HEK293 (cell line): Measurements from ENCODE around the gene TCAP.
A peak's percentile ranks its signal among the peaks of the same experiment; 100 is the strongest.

Experiments
- BCL11A ChIP-seq: fragments of 450-650 bp; formaldehyde crosslinking; IDR thresholded peaks from 2 replicates; pipeline ENCODE4 v1.5.1; 2016; ENCODE audit warnings: low read depth, missing biosample characterization, missing genetic modification characterization
- EGR2 ChIP-seq: fragments of 450-650 bp; formaldehyde crosslinking; IDR thresholded peaks from 2 replicates; pipeline ENCODE4 v1.5.1; 2016; ENCODE audit warnings: low read depth, missing biosample characterization, missing genetic modification characterization
- HIC1 ChIP-seq: fragments of 450-650 bp; formaldehyde crosslinking; IDR thresholded peaks from 2 replicates; pipeline ENCODE4 v1.5.1; 2016; ENCODE audit warnings: missing biosample characterization, missing genetic modification characterization
- OSR2 ChIP-seq: fragments of 450-650 bp; formaldehyde crosslinking; IDR thresholded peaks from 2 replicates; pipeline ENCODE4 v1.5.1; 2016; ENCODE audit warnings: missing biosample characterization, missing genetic modification characterization
- REST ChIP-seq: fragments of 450-650 bp; formaldehyde crosslinking; IDR thresholded peaks from 2 replicates; pipeline ENCODE4 v1.5.1; 2016; ENCODE audit warnings: missing biosample characterization, missing genetic modification characterization
- SP2 ChIP-seq: fragments of 450-650 bp; formaldehyde crosslinking; IDR thresholded peaks from 2 replicates; pipeline ENCODE4 v1.5.1; 2016; ENCODE audit warnings: missing biosample characterization, missing genetic modification characterization
- ZBTB17 ChIP-seq: fragments of 450-650 bp; formaldehyde crosslinking; IDR thresholded peaks from 2 replicates; pipeline ENCODE4 v1.5.1; 2016; ENCODE audit warnings: missing biosample characterization, missing genetic modification characterization
- ZNF10 ChIP-seq: fragments of 450-650 bp; formaldehyde crosslinking; IDR thresholded peaks from 2 replicates; pipeline ENCODE4 v1.5.1; 2017; ENCODE audit warnings: missing biosample characterization, missing genetic modification characterization
- ZNF169 ChIP-seq: fragments of 450-650 bp; formaldehyde crosslinking; IDR thresholded peaks from 2 replicates; pipeline ENCODE4 v1.5.1; 2016; ENCODE audit warnings: missing biosample characterization, missing genetic modification characterization
- ZNF184 ChIP-seq: fragments of 450-650 bp; IDR thresholded peaks from 2 replicates; pipeline ENCODE4 v1.5.1; 2018; ENCODE audit warnings: missing biosample characterization, mild to moderate bottlenecking, missing genetic modification characterization
- ZNF248 ChIP-seq: fragments of 450-650 bp; formaldehyde crosslinking; IDR thresholded peaks from 2 replicates; pipeline ENCODE4 v1.5.1; 2017; ENCODE audit warnings: missing biosample characterization, missing genetic modification characterization
- ZNF341 ChIP-seq: fragments of 450-650 bp; formaldehyde crosslinking; IDR thresholded peaks from 2 replicates; pipeline ENCODE4; 2016; ENCODE audit warnings: low read depth, missing biosample characterization, missing genetic modification characterization
- ZNF416 ChIP-seq: fragments of 450-650 bp; formaldehyde crosslinking; IDR thresholded peaks from 2 replicates; pipeline ENCODE4 v1.5.1; 2016; ENCODE audit warnings: missing biosample characterization, missing genetic modification characterization
- ZNF580 ChIP-seq: fragments of 450-650 bp; formaldehyde crosslinking; IDR thresholded peaks from 2 replicates; pipeline ENCODE4 v1.5.1; 2016; ENCODE audit warnings: missing biosample characterization, missing genetic modification characterization
- ZNF677 ChIP-seq: fragments of 450-650 bp; IDR thresholded peaks from 2 replicates; pipeline ENCODE4 v1.5.0; 2018; ENCODE audit warnings: missing biosample characterization, mild to moderate bottlenecking, missing genetic modification characterization, moderate library complexity
- ZNF777 ChIP-seq: fragments of 450-650 bp; formaldehyde crosslinking; IDR thresholded peaks from 2 replicates; pipeline ENCODE4 v1.5.1; 2017; ENCODE audit warnings: missing biosample characterization, missing genetic modification characterization, borderline replicate concordance
- ZNF843 ChIP-seq: fragments of 450-650 bp; formaldehyde crosslinking; IDR thresholded peaks from 2 replicates; pipeline ENCODE4 v1.5.1; 2016; ENCODE audit warnings: missing biosample characterization, missing genetic modification characterization
- TF ChIP-seq, protein P1 (sequence below): fragments of 450-650 bp; formaldehyde crosslinking; conservative IDR thresholded peaks from 2 replicates; pipeline ENCODE4 v1.5.1; 2016; ENCODE audit warnings: low read depth, missing biosample characterization, missing genetic modification characterization
- TF ChIP-seq, protein P2 (sequence below): fragments of 450-650 bp; formaldehyde crosslinking; IDR thresholded peaks from 2 replicates; pipeline ENCODE4 v1.5.1; 2017; ENCODE audit warnings: missing biosample characterization, missing genetic modification characterization

The TCAP gene

DNA sequence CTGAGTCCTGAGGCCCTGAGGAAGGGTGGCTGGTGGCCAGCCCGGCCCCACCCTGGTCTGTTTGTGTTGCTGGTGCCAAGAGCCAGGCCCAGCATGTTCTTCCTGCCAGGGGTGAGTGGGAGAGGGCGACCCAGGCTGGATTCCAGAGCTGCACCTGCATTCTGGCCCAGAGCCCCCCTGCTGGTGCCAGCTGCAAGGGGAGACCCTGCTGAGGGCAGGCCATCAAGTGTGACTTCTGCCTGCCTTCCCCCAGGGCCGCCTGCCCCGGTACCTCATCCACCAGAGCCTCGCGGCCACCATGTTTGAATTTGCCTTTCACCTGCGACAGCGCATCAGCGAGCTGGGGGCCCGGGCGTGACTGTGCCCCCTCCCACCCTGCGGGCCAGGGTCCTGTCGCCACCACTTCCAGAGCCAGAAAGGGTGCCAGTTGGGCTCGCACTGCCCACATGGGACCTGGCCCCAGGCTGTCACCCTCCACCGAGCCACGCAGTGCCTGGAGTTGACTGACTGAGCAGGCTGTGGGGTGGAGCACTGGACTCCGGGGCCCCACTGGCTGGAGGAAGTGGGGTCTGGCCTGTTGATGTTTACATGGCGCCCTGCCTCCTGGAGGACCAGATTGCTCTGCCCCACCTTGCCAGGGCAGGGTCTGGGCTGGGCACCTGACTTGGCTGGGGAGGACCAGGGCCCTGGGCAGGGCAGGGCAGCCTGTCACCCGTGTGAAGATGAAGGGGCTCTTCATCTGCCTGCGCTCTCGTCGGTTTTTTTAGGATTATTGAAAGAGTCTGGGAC, 2.4 kb upstream of the TCAP start (continued):
- TF ChIP-seq ZNF580 (tag by site-specific recombination): no peak
- TF ChIP-seq BCL11A: no peak
- no peak for TF ChIP-seq ZNF184 (tag by site-specific recombination)
- no peak for TF ChIP-seq ZNF169 (tag by site-specific recombination)
- no peak for TF ChIP-seq ZNF843
- no peak for TF ChIP-seq ZBTB17
- 0 out of 2 replicates have a peak, but pooled peaks have one; percentile 52 for TF ChIP-seq HIC1
- TF ChIP-seq ZNF248: no peak
- TF ChIP-seq EGR2 (tag by site-specific recombination): no peak
- TF ChIP-seq, protein P1, sequence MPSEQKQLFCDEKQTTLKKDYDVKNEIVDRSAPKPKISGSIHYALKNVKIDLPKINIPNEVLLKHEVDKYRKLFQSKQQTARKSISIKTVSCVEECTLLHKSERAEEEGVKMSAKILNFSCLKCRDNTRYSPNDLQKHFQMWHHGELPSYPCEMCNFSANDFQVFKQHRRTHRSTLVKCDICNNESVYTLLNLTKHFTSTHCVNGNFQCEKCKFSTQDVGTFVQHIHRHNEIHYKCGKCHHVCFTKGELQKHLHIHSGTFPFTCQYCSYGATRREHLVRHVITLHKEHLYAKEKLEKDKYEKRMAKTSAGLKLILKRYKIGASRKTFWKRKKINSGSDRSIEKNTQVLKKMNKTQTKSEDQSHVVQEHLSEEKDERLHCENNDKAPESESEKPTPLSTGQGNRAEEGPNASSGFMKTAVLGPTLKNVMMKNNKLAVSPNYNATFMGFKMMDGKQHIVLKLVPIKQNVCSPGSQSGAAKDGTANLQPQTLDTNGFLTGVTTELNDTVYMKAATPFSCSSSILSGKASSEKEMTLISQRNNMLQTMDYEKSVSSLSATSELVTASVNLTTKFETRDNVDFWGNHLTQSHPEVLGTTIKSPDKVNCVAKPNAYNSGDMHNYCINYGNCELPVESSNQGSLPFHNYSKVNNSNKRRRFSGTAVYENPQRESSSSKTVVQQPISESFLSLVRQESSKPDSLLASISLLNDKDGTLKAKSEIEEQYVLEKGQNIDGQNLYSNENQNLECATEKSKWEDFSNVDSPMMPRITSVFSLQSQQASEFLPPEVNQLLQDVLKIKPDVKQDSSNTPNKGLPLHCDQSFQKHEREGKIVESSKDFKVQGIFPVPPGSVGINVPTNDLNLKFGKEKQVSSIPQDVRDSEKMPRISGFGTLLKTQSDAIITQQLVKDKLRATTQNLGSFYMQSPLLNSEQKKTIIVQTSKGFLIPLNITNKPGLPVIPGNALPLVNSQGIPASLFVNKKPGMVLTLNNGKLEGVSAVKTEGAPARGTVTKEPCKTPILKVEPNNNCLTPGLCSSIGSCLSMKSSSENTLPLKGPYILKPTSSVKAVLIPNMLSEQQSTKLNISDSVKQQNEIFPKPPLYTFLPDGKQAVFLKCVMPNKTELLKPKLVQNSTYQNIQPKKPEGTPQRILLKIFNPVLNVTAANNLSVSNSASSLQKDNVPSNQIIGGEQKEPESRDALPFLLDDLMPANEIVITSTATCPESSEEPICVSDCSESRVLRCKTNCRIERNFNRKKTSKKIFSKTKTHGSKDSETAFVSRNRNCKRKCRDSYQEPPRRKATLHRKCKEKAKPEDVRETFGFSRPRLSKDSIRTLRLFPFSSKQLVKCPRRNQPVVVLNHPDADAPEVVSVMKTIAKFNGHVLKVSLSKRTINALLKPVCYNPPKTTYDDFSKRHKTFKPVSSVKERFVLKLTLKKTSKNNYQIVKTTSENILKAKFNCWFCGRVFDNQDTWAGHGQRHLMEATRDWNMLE (tag by site-specific recombination): no peak
- TF ChIP-seq OSR2 (tag by site-specific recombination): no peak
- no peak for TF ChIP-seq ZNF416 (tag by site-specific recombination)
- no peak for TF ChIP-seq SP2
- TF ChIP-seq REST (tag by site-specific recombination): no peak
- no peak for TF ChIP-seq ZNF677
- TF ChIP-seq ZNF10: no peak
- TF ChIP-seq ZNF341: no peak
- TF ChIP-seq, protein P2, sequence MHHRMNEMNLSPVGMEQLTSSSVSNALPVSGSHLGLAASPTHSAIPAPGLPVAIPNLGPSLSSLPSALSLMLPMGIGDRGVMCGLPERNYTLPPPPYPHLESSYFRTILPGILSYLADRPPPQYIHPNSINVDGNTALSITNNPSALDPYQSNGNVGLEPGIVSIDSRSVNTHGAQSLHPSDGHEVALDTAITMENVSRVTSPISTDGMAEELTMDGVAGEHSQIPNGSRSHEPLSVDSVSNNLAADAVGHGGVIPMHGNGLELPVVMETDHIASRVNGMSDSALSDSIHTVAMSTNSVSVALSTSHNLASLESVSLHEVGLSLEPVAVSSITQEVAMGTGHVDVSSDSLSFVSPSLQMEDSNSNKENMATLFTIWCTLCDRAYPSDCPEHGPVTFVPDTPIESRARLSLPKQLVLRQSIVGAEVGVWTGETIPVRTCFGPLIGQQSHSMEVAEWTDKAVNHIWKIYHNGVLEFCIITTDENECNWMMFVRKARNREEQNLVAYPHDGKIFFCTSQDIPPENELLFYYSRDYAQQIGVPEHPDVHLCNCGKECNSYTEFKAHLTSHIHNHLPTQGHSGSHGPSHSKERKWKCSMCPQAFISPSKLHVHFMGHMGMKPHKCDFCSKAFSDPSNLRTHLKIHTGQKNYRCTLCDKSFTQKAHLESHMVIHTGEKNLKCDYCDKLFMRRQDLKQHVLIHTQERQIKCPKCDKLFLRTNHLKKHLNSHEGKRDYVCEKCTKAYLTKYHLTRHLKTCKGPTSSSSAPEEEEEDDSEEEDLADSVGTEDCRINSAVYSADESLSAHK: no peak
- no peak for TF ChIP-seq ZNF777 (tag by site-specific recombination)
